T-helper 22 cell (primary cell): ENCODE data around the gene MMAB.

ENCODE experiments used
- DNase-seq: peaks from one replicate; pipeline ENCODE4 v3.0.0-alpha.2; 2020; ENCODE audit warnings: low read depth

MMAB gene

DNA sequence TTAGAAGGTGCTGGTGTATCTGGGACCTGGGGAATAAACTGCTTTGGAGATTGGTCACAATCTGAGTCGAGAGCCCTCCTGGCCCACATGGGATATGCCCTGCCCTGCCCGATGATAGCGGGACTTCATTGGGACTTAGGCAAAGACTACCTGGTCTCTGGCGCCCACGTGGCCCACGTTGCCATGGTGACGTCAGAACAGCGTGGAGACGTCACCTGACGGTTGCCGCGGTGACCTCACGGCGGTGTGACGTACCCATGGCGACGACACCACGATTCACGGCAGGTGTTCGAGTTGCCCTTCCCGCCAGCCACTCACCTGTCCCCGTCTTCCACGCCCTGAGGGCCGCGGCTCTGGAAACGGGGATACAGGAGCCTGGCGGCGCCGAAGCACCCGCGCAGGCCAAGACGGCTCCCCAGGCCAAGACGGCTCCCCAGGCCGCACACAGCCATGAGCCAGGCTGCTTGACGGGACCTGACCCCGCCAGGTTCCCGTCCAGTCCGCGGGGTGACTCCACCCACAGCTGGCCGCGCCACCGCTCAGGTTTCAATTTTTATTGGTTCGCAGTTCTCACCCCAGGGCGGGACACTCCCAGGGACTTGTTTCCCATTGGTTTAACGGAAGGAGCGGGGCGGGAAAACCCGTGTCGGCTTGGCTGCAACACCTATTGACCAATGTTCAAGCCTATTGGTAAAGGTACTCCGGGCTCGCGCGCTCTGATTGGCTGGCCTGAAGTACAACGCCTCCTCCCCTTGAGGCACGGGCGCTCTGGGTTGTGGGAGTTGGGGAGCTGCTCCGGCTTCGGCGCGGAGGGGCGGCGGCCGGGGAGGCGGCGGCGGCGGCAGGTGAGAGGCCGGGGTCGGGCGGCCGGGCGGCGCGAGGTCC, at the start of gene MMAB, which contains the start of gene MVK:
MMAB (minus strand) TSS at position 476 of the 885 bp plus-strand sequence; CDS start at position 452, 24 bp downstream.
MVK (plus strand) TSS at position 766 of the 885 bp plus-strand sequence. CDS start 1,029 bp downstream, outside the sequence.
- peak; percentile 98 for DNase-seq

DNA sequence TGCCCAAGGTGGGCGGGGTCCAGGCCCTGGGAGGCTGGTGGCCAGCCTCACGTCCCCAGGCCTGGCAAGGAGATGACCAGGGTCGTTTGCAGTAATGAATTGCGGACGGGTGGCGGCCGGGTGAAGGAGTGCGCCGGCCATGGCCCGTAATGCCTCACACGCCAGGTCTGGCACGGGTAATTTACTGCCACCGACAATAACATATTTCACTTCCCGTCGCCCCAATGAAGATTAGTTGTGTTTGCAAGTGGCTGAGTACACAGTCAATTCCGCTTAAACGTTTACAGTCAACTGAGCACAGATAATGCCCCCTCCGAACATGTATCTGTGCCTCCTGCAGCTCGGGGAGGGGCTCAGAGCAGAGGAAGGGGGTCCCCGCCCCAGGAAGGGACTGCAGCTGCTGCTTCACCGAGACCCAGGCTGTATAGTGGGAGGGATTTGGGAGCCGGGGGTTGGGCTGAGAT, 48.6 kb upstream of the MMAB start:
- no peak for DNase-seq

DNA sequence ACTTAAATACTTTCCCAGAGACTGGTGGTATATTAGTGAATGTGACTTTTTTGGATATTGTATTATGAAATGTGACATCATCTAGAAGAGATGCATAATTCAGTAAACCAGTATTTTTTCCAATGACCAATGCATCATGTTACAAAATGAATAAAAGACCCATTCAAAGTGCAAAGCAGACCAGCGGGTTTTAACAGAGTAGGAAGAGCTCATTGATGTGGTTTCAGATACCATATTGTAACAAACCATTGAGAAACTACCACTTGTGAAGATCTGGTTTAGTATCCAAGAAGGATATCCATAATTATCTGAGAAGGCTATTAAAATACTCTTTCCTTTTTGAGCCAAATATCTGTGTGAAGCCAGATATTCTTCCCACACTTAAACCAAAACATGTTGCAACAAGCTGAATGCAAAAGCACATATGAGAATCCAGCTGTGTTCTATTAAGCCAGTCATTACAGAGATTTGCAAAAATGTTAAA, 47.9 kb upstream of the MMAB start:
- DNase-seq = no peak

DNA sequence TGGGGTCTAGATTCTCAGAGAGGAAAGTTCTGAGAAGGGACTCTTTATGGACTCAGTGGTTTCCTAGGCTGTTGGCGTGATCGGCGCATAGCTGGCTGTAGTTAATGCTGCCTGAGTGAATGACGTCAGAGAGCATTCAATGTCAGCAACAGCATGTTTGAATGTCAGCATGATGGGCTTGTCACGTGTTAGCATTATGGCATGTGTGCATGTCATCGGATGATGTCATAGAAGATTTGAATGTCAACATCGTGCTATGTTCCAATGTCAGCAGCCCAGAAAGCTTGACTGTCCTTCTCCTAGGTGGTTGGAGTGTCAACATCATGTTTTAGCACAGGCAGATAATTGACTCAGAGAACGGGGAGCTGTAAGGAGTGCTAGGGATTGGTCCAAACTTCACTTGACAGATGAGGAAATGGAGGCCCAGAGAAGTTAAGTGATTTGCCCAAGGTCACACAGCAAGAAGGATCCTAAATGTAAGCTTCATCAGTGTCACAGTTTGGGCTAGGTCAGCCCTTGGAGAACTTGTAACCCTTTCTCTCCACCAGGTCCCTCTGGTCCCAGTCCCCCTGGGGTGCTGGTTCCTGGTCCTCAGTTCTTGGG, 45.8 kb upstream of the MMAB start:
- DNase-seq = no peak

DNA sequence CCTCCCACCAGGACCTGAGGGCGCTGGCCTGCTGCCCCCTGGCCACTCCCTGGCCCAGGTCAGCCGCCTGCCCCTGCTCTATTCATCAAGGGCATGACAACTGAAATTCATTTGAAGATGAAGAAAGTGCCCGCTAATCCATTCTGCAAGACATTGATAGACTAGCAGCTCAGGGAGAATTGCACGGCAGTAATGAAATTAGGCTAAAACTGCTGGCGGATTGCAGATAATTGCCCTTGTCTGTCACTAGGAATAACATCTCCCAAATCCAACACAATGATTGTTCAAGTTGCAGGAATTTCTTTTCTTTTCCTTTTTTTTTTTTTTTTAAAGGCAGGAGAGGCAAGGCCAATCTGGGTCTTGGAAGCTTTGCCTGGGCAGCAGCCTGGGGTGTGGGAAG, 44.8 kb upstream of the MMAB start:
- DNase-seq = no peak

DNA sequence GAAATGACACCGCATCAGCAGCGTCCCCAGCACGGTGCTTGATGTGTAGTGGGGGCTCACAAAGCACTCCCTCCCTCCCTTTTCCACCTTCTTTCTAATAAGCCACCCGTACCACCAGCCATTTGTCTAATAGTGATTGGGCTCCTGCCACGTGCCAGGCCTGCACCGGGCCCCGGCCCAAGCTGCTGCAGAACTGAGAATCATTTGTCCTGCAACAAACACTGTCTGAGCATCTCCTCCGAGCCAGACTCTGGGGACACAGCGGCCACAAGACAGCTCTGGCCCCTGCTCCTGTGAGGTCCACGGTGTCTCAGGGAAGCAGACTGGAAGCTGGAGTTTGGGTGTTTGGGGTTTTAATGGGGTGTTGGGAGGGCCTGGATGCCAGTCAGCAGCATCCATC, 44.2 kb upstream of the MMAB start:
- no peak for DNase-seq

DNA sequence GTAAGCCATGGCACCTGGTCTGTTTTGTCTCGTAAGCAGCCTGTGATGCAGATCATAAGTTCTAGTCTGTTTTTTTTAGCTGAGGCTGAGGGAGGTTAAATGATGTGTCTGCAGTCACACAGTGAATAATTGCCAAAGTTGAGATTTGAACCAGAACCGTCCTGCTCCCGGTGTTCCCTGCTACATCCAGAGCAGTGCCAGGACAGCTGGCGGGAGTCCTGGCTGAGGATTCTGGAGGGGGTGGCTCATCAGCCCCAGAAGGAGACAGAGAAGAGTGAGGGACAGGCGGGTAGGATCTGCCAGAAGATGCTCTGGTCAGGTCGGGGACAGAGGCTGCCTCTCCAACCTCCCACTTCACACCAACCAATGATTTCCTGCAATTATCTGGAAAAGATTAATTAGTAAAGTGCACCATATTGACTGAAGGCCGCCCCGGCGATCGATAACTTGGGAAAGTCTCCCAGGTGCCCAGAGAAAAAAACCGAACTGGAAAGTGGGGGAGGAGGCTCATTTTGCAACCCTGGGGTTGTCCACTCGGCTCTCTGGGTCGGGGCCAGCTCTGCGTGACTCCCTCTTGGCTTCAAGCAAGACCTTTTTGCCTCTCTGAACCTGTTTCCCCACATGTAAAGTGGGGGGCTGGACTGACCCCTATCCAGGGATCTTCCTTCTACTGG, 42.4 kb upstream of the MMAB start:
- DNase-seq = no peak

DNA sequence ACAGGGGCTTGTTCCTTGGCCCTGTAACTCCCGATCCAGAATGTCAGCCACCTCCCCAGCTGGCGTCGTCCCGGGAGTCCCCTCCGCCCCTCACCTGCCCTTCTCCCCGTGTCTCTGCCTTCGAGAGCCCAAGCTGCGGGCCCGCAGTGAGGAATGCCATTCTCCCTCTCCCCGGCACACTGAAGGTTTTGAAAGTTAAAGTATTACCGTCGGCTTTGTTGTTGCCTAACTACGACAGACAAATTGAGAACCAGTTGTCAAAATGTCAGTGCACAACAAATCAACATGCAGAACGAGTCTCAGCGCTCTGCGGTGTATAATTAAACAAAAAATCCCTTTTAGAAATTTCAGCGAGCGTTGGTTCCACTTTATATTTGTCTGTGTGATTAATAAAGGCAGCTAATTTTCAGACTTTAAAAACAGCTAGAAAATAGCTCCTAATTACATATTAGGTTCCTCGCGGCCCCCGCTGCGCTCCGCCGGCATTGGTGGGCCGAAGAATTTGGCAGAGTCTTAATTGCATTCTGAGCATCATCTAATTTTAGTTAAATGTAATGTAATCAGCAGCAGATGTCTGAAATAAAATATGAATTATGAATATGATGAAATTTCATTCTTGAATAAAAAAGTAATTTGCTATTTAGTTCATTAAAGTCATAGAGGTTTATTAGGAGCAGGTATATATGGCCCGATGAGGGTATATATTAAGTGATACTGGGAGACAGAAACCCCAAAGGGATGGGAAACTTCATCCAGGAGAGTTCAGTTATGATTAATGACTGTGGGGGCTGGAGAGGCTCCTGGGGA, 40.5 kb upstream of the MMAB start:
- DNase-seq = no peak

DNA sequence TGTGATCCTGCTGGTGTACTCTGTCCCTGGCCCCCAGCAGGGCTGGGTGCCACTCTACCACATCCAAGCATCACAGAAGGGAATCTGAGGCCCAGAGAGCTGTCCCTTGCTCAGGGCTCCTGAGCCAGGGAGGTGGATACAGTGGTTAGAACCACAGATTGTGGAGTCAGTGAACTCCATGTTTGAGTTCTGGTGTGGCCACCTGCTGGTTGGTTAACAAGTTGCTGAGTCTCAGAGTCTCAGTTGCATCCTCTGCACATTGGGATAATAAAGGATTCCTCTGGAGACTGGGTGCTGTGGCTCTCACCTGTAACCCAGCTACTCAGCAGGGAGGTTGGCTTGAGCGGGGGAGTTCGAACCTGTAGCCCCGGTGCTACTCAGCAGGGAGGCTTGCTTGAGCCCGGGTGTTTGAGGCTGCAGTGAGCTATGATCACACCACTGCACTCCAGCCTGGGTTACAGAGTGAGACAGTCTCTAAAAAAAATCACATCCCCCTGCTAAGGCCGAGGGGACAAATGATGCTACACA, 39.7 kb upstream of the MMAB start:
- no peak for DNase-seq

DNA sequence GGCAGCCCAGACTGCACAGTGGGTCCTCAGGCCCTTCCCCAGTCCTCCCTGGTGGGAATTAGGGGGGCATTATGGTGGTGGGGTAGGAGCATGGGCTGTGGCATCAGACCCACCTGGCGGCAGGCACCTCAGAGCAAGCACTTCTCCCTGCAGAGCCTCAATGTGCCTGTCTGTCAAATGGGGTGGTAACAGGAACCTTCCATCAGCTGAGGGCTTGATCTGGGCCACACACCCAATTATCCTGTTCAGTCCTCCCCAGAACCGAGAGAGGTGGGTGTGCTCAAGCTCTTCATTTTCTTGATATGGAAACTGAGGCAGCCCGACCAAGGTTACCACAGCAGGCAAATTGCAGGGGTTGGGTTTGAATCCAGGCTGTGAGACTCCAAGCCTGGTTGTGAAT, 38.7 kb upstream of the MMAB start:
- no peak for DNase-seq

DNA sequence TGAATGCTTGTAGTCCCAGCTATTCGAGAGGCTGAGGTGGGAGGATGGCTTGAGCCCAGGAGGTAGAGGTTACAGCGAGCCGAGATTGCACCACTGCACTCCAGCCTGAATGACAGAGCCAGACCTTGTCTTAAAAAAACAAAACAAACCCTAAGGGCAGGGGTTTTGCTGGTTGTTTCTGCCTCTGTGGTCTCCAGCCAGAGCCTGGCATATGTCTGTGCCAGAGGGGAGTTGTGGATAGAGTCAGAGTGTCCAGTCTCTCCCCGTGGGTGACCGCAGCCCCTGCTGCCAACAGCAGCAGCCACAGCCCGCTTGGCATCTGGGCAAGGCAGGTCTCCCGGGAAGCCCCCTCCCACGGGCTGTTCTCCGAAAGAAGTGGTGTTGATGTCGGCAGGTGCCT, 37.9 kb upstream of the MMAB start:
- DNase-seq = no peak

DNA sequence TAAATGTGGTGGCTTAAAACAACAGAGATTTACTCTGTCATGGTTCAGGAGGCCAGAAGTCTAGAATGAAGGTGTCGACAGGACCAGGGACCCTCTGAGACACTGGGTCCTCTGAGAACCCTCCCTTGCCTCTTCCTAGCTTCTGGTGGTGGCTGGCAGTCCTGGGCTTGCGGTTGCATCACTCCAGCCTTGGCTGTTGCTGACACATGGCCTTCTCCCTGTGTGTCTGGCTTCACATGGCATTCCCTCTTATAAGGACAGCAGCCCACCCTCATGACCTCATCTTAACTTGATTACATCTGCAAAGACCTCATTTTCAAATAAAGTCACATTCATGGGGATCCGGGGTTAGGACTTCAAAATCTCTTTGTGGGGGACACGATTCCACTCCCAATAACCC, 37.2 kb upstream of the MMAB start:
- DNase-seq = no peak

DNA sequence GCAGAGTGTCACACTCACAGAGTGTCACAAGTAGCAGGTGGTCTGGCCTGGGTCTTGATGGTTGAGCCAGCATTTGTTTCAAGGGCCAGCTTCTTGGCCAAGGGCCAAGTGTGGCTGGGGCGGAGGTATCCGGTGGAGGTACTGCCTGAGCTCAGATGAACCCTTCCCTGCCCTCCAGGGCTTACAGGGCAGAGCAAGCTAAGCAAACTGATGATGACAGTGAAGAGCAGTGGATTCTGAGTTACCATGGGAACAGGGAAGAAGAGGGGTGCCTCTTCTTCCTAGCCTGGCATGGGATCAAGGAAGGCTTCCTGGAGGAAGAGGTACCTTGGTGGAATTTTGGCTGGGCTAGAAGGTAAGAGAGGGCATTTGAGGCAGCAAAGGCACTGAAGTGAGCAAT, 36.0 kb upstream of the MMAB start:
- DNase-seq = no peak

DNA sequence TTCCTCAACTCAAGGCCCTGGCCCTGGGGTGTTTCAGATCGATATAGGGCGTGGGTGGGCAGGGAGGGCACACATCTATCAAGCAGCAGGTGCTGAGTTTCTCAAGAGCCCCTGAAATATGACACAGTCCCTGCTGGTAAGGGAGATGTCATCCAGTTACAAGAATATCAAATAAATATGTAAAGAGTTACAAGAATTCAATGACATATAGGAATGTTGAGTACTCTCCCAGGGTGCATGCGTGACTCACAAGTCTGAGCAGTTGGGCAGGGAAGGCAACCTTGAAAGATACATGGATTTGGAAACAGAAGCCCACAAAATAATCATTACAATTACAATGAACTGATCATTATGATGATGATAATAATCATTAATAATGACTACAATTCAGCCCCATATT, 35.5 kb upstream of the MMAB start:
- DNase-seq = no peak

DNA sequence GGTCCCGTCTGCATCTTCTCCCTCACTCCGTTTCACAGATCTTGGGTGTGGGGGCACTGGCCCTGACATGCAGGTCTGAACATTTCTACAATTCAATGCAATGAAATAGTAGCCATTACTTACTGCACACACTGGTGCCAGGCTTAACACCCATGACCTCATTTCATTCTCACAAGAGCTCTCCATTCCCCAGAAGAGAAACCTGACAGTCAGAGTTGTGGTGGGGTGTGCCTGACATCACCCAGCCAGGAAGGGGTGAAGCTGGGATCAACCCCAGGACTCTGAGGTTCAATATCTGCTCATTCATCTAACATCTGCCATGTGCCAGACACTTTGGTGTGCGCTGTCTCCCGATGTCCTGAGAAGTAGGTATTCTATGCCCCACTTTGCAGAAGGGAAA, 35.0 kb upstream of the MMAB start:
- DNase-seq = no peak

DNA sequence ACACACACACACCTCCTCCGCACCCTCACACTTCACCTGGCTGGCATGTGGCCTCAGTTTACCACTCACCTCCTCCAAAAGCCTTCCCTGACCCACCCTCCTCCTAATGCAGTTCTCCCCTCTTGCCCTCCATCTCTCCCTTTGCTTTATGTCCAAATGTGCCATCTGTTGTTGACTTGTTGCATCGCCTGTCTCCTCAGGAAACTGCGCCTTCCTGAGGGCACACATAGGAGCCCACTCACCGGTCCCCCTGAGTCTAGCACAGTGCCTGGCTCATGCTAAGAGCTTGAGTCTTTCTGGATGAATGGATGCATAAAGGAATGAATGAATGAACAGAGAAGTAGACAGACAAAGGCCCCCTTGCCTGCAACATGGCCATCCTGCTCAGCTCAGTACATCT, 34.3 kb upstream of the MMAB start:
- no peak for DNase-seq

DNA sequence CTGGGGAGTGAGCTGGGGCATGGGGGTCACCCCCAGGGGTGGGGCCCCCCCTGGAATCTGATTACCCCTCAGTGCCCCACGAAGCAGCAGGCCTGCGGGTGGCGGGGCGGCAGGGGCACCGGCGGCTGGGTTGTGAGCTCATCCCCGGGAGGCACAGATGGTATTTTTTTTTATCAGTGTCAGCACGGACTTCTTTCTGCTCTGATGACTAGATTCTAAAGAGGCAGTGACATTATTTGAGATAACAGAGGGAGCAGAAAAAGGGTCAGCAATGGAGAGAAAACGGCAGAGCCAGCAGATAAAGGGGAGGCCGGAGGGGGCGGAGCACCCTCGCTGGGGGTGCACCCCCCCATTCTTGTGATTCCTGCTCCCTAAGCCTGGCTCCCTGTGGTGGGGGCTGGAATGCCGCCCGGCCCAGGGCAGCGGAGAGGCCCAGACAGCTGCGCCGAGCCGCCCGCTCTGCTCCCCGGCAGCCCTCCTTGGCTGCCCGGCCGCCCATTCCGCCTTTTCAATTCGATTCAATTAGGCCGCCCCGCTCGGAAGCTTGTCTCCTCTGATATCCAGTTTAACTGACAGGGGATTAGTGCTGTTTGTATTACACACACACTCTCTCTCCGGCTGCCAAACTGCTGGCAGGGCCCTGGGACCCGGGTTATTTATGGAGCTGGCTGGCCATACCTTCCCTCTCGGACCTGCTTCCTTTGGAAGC, 33.2 kb upstream of the MMAB start:
- DNase-seq = no peak

DNA sequence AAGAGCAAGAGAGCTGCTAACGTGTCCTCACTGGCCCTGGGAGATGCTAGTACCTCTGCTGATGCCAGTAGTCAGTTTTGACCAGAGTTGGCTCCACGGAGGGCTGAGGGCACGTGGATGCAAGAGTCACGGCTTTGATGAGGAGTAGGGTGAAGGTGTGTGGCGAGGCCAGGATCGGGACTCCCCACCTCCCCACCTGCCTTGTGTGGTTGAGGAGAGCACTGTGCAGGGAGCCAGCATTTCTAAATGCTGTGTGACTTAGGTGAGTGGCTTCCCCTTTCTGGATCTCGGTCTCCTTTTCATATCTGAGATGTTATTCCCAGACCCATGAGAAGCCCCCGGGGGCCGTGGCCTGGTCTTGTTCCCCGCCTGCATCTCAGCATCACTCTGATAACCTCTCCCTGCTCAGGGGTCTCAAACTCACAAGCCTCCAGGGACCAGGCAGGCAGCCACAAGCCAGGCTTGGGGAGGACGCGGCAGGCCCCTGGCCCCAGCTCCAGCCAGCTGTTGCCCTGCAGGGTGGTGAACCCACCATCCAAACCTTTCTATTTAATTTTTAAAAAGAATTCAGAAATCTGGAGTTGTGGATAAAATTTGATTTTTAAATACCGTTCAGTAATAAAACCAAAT, 32.4 kb upstream of the MMAB start:
- no peak for DNase-seq

DNA sequence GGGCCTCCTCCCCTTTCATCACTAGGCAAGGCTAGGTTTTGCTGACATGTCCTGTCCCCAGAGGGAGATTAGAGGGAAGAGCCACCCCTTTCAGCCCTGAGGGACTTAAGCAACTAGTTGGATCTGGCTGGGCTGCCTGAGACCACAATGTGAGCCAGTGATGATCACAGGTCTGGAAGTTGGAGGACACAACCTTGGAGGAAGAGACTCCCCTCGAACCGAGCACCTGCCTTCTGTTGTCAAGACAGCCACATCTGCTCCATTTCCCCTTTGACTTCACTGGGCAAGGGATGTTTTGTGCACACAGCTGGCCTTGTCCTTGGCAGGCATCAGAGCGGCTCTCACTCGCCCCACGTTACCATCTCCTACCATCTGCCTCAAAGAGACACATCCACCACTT, 31.7 kb upstream of the MMAB start:
- no peak for DNase-seq

DNA sequence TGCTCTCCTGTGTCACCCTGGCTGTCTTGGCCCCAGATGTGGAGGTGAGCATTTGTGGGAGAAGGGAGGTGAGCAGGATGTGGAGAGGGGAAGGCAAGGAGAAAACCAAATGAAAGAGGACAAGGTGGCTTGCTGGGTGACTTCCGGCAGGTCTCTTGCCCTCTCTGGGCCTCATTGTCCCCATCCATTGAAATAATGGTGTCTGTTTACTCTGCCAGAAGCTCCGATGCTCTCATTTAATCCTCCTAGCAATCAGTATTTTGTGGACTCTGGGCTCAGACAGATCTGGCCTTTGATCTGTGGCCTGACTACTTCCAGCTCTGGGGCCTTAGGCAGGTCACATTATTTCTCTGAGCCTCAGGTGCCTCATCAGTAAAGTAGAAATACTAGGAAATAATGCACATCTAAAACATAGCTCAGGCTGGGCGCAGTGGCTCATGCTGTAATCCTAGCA, 30.9 kb upstream of the MMAB start:
- no peak for DNase-seq
